HG02870 (cell line): ENCODE data around the gene SUGCT.

ENCODE experiments used
- ATAC-seq: cut with Tn5 transposase; IDR thresholded peaks from one replicate; pipeline ENCODE4 v1.9.1; 2021; ENCODE audit warnings: mild to moderate bottlenecking, moderate library complexity; ENCODE audit not compliant: unreplicated experiment

The SUGCT gene

DNA sequence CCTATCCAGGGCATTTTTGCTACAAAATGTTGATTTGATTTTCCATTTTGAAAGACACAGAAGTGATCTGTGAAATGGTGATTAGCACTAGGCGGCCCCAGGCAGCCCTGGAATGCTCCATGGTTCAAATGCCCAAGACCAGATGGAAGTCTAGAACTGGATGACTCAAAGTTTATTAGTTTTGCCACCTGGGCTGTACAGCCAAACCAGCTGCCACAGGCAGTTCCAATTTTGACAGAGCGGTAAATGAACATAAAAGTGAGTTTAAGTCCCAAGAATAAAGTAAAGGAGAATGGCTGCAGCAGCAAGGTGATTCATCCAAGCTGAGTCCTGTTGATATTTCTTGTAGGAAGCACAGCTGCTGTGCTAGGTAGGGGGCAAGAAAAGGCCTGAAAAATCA, 180.5 kb downstream of the SUGCT start:
- no peak for ATAC-seq

DNA sequence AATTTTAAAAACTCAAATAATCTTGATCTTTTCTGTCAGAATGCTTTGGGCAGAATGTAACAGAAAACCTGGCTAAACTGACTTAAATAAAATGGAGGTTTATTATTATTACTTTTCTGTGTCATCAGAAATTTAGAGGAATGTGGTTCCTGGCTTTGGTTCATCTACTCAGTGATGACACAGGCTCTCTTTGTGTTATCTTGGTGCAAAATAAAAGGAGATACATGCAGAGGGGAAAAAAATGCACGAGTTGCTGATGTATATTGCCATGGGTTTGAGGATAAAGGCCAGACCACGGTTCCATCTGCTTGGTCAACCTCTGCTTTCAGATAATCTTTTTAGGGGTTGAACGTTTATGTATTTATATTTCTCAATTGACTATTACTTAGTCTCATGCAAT, 181.4 kb downstream of the SUGCT start:
- no peak for ATAC-seq

DNA sequence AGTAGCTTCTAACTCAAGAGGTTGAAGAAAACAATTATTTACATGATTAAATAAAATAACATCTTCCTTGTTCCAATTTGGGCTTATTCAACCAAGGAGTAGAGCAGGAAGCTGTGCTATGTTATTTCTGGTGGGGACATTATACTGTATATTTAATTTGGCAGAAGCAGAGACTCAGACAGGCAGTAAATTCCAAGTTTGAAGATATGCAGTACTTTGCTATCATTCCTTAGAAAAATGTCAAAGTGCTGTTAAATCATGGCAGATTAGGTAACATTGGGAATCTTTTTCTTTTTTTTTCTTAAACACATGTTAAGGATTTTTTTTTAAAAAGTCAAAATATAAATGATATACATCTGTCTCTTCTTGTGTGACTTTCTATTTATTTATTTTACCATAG, 190.1 kb downstream of the SUGCT start:
- ATAC-seq, result no peak

DNA sequence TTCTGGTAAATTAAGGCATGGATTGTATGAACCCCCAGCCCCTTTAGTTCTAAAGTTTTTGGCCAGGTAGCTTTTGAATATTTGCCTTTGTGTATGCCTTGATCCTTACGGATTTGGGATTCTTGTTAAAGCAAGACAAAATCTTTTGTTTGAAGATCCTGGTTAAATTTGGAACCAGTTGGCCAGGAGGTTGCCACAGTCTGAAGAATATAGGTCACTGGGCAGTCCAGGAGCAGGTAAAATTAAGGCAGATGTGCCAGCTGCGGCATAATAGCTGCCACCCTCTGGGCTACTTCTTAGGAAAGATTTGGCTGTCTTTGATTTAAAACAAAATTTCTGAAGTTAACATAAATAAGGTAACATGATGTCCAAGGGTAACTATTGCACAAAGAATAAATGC, 192.3 kb downstream of the SUGCT start:
- no peak for ATAC-seq

DNA sequence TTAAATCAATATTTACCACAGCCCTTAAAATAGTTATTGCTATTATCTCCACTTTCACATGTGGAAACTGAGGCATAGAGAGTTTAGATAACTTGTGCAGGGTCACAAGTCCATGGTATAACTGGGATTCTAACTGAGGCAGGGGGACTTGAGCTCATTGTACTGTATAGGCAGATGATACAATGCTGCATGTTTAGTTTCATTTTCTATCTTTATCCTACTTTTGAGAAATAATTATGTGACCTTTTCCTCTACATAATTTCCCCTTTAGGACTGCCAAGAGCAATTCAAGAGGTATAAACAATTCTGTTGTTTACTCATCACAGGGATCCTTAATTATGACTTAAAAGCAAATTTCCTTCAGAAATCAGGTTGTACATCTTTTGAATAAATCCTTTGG, 193.1 kb downstream of the SUGCT start:
- no peak for ATAC-seq

DNA sequence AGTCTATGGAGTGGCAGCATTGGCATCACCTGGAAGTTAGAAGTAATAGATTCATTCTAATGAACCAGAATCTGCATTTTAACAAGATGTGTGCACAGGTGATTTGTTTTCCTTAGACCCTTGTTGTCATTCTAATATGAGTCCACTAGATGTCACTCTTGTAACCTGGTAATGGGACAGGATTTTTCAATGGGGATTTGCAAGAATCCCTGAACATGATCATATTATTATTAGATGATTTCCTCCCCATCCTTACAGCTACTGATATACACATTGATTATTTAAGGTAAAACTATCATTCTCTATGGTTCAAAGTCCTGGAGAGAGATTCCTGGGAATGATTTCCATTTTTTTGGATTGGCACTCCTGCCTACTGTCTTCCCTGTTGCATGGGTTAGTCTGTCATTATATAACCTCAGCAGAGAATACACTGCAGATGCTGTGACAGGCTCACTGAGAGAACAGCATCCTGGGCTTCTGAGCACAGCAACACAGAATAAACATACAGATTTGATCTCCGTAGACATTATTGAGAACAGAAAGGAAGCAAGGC, 194.9 kb downstream of the SUGCT start:
- no peak for ATAC-seq

DNA sequence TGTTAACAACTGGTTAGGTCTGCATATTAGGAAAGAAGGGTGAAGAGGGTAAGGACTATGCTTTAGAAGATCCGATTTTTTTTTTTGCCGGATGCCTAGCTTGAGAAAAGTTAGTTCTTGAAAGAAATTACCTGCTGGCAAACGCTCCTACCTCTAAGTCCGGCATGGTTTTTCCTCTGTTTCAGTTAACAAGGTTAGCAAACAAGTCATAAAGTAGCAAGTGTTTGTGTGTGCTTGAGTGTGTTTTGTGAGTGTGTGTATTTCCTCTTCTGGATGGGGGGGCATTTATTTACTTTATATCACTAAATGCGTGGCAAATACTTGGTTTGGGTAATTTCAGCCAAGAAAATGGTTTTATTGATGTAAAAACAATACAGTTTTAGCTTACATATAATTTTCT, 195.6 kb downstream of the SUGCT start:
- no peak for ATAC-seq

DNA sequence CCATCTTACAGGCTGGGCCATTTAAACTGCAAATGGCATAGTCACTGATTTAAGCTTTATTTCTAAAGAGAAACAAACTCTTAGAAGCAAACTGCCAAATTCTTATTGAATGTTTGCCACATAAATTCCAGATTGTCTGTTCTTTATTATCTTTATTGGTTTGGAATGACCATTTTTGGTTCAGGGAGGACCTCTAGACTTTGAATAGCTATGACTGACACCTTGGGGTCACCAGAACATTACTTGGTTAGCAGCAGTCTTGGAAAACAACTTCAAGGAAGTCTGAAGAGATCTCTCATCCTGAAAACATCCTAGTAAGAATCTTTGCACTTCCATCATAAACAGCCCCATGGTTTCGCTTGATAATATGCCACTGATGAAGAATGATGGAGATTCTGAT, 197.1 kb downstream of the SUGCT start:
- no peak for ATAC-seq

DNA sequence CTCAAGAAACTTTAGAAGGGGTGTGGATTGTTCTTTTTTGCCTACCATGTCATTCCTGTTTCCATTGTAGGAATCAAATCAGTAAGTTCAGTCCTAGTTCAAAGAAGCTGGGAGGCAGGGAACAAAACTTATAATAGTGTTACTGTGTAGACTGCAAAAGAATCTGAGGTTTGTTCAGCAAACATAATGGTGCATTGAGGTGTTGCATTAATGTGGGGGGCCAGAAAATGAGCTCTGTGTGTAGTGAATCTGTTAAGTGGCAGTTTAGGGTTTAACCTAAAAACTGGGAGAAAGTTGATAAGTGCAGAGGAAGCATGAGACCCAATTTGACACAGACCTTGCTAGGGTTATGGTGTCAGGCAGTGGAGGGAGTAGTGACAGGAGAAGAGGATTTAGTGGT, 197.7 kb downstream of the SUGCT start:
- ATAC-seq, result no peak

DNA sequence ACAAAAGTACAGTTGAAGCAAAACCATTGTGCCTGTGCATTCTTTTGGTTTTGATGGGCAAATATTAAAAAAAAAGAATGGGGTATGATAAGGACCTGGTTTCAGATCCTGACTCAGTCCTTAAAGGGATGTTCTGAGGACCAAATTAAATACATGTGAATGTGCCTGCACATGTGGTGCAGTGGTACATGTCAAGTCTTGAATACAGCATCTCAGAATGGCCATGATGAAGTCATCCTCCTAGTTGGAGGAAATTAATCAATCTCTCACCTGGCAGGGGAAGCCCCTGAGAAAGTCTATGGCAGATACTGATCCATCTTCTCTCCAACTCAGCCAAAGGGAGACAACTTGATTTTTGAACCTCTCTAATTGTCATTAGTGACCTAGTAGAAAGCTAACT, 207.0 kb downstream of the SUGCT start:
- no peak for ATAC-seq

DNA sequence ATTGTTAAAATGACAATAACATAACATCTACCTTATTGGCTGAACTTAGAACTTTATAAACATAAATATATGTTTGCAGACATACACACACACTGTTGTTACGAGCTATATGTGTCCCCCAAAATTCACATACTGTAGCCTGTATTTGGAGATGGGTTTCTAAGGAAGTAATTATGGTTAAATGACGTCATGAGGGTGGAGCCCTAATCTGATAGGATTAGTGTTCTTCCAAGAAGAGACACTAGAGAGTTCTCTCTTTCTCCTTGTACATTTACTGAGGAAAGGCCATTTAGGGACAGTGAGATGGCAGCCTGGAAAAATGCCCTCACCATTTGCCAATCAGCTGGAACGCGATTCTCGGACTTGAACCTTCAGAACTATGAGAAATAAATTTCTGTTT, 211.7 kb downstream of the SUGCT start:
- ATAC-seq, result no peak

DNA sequence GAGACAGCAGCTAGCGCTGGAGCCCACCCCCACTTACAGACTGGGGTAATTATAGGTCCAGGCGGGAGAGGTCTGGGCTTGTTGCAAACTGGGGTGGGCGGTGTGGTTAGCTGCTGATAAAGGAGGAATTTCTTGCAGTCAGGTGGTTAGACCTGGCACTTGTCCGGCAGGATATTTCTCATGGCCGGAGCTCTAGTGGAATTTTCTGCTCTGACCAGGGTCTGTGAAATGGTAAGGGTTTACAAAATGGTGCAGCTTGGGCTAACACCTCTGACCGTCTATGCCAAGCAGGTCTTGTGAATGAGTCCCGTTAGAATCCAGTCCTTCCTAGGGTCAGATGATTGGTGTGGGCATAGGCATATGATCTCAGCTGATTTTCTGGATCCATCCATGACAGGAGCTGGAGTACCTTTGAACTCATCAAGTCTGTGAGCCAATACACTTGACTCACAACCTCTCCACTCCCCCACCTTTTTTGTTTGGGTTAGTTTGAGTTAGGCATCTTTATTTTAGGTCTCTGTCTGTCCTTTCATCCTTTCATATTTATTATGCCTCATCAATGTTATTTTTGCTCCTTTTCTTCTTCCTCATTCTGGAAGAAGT, 213.4 kb downstream of the SUGCT start:
- no peak for ATAC-seq

DNA sequence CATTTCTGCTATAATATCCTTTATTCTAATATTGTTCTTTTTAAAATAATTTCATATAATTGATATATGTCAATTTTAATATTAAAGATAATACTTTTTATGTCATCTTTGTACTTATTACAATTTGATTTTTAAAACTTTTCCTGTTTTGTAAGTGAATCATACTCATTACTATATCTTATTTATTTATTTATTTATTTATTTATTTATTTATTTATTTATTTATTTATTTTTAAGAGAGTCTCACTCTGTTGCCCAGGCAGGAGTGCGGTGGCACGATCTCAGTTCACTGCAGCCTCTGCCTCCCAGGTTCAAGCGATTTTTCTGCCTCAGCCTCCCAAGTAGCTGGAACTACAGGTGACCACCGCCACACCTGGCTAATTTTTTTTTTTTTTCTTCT, 215.3 kb downstream of the SUGCT start:
- ATAC-seq, result no peak

DNA sequence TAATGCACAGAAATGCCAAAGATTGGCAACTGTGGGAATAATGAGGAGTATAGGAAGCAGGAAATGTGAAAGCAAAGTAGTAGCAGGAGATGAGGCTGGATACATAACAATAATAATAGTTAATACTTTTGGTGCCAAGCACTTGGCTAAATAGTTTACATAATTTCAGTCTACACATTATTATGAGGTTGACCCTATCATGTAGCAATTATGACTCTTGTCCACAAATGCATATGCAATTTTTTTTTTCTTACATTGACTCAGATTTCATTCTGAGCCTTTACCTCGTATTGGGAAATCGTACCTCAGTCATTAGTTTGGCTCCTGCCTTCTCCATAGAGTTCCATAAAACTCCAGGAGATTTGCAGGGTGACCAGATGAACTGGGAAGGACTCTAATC, 219.9 kb downstream of the SUGCT start:
- no peak for ATAC-seq

DNA sequence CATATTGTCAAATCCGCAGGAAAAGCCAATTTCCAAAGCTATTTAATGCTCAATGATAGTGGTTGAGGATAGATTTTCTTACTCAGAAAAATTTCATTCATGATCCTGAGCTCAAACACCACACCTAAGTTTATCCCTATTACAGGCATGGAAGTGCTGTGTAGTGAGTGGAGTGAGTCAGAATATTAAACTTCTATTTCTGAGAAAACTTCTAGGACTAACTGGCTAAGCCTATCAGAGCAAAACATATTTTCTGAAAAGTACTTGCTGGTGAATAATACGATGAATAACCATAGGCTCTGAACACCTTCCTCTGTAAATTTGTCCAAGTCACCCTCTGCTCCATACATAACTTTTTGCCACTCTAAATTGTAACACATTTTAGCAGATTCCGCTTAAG, 221.5 kb downstream of the SUGCT start:
- no peak for ATAC-seq

DNA sequence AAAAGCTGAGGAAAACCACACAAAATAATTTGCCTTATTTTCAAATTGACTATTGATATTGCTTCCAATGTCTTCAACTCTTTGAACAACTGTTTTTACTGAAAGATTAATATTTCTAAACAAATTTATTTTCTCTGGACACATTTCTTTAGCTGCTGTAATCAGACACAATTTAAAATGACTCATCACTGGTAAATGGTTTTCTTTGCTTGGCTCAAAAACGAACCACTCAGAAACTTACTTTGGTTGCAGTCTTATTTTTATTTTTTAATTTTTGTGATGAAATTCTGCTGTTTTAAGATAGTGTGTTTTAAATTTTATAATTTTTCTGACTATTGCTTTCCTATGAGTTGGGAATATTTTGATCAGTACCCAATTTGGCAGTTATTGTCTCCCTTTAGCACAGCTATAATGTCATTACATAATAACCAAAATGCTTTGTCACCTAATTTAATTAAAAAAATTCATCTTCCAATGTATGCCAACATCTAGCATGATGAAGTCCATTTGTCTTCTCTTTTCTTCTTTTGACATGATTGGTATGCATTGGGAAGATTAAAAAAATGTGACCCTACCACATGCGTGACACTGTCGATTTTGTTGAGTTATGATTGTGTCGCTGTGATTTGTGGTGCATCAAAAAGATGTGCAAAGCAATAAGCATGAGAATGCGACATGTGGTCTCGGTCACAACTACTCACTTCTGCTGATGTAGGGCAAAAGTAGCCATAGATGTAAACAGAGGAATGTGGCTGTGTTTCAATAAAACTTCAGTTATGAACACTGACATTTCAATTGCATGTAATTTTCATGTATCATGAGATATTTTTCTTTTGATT, 222.3 kb downstream of the SUGCT start:
- no peak for ATAC-seq

DNA sequence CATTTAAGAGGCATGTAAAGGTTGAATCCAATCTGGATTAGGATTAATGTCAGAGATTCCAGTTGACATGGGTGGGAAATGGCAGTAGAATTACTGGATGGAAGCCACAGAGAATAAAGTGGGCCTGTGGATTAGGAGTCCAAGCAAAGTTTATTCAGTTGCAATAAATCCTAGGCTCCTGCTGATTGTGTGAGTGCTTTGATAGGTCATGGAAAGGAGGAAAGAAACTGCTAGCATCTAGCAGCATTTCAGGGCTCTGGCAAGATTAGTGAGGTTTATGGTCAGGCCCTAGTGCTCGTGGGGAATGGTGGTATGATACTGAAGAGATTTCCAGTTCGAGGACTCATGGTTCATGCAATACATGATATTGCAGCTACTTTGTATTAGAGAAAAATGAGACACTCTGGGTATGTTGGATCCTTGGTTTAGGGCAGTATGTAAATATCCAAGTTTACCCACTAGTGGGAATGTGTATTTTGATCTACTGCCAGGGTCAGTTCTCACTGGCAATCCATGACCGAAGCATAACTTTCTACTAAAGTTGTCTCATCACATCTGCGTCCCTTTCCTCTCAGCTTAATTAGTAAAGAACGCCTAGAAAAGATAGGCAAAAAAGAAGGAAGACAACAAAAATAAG, 235.0 kb downstream of the SUGCT start:
- no peak for ATAC-seq

DNA sequence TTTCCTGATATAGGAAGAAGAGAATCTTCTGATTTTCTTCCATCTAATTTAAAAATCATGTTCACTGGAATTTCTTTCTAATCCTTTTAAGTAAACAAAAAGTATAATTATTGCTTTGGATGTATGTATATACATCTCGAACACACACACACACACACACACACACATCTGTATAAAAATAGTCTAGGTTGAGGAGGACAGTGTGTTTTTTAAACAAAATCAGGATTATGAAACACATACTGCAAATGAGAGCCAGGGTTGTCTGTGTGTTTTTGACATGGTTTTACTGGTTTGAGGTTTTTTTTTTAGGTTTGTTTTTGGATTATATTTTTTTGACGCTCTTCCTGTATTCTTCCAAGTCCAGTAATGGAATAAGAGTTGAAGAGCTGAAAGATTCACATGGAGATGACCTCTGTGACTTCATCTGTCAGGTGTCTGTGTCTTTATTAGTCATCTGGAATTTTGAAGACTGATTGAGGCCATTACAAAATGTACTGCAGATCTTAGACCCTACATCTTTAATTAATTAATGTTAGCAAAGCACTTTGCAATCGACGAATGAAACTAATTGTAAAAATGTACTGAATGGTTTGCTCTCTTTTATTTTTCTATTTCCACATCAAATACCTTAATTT, 237.1 kb downstream of the SUGCT start:
- ATAC-seq, result no peak

DNA sequence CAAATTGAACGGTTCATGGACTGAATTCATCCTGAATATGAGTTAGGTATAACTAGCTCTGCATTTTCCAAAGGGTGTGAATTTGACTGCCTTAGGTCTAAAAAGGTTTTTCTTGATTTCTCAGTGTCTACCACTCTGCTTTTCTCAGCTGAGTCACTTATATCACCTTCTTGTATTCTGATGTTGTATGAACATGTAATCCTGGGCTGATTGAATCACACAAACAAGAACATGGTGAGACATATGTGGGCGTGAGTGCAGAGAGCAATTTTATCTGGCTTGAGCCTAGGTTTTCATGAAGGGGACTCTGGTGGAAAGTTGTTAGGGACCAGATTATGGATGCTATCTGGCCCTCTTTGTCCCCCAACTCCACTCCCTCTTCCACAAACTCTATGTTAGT, 239.8 kb downstream of the SUGCT start:
- ATAC-seq, result no peak

DNA sequence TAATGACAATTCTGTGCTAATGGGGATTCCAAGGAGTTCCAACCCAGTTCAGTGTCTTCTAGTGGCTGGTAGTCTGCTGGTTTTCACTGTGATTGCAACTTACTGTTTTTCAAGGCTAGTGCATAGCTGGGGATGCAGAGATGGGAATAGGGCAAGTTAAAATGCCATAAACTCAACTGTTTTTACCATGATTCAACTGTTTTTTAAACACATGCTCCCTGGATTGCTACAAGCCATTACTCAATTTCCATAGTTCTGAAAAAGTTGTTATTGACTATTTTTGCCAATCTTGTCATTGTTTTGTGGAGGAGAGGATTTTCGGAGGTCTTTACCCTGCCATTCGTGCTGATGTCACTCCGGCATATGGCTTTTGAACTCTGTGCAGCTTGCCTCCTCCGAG, 245.3 kb downstream of the SUGCT start:
- ATAC-seq, result no peak

DNA sequence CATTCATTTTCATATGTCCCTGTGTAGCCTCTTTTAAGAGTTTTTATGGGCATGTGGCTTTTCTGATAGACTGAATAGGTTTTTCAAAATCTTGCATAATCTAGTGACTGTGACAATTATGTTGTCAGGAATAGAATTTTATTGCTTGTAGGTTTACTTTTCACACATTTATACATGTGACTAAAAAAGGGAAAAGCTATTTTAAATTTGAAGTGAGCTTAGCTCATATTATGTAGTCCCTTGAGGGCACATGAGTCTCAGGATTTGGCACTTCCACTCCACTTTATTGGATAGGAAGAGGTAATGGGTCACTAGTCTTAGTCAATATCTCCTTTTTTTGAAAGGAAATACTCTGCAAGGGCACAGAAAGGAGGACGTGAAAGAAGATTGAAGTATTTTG, 247.3 kb downstream of the SUGCT start:
- ATAC-seq, result no peak

DNA sequence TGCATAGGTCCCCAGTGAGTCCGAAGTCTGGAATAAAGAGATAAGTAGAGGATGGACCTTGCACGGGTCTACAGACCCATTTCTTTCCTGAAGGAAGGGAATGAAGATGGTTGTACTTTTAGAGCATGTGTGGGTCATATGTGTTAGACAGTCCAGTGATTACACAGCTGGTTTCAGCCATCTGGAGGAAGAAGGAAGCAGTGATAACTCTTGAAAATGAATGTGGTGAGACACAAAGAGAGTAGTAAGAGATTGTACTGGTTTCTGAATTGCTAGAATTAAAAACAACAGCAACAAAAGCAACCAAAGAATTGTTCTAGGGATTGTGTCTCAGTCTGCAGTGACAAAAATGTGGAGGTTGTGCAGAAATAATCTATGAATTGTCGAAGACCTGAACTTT, 258.9 kb downstream of the SUGCT start:
- ATAC-seq, result peak; percentile 73
